GM23338 (cell line): ENCODE data around the gene PLA2G10. TPM values are rescaled to one million over a fixed set of nuclear protein-coding genes. Genes with fewer than 3 reads are reported as not detected.

Experiments used
- ATAC-seq: fragments of 200-7000 bp; cut with Tn5 transposase; 3 replicates; pipeline ENCODE4 v1.9.1; 2020
- DNase-seq: peaks from one replicate; pipeline ENCODE4 v3.0.0-alpha.2; 2015; ENCODE audit warnings: low spot score
- H2AFZ ChIP-seq: fragments of 200-600 bp; sonication (generic); 2 replicates; pipeline ENCODE4 v1.8.0; 2016; ENCODE audit warnings: antibody characterized with exemption, mild to moderate bottlenecking, moderate library complexity
- H3F3A ChIP-seq: fragments of 200-600 bp; sonication (generic); replicated peaks from 2 replicates; pipeline ENCODE4 v1.8.0; 2017; ENCODE audit warnings: antibody characterized with exemption, mixed run types, low read depth
- H3K27ac ChIP-seq: fragments of 200-600 bp; sonication (generic); 2 replicates; pipeline ENCODE4 v1.6.1; 2016; ENCODE audit warnings: low read depth
- H3K27me3 ChIP-seq: fragments of 200-600 bp; sonication (generic); 2 replicates; pipeline ENCODE4 v1.8.0; 2016; ENCODE audit warnings: mild to moderate bottlenecking, mixed run types, moderate library complexity; ENCODE audit not compliant: insufficient read depth
- H3K36me3 ChIP-seq: fragments of 200-600 bp; sonication (generic); 2 replicates; pipeline ENCODE4 v1.8.0; 2016; ENCODE audit warnings: mild to moderate bottlenecking; ENCODE audit not compliant: insufficient read depth
- H3K4me1 ChIP-seq: fragments of 200-600 bp; sonication (generic); 2 replicates; pipeline ENCODE4 v1.8.0; 2016; ENCODE audit warnings: mild to moderate bottlenecking, moderate library complexity; ENCODE audit not compliant: insufficient read depth
- H3K4me2 ChIP-seq: fragments of 200-600 bp; sonication (generic); 2 replicates; pipeline ENCODE4 v1.7.1; 2017; ENCODE audit warnings: mixed run types
- H3K4me3 ChIP-seq: fragments of 200-600 bp; sonication (generic); 2 replicates; pipeline ENCODE4 v1.6.1; 2016; ENCODE audit warnings: mixed run types
- H3K79me2 ChIP-seq: fragments of 200-600 bp; sonication (generic); replicated peaks from 2 replicates; pipeline ENCODE4 v1.8.0; 2017; ENCODE audit warnings: mild to moderate bottlenecking; ENCODE audit not compliant: insufficient read depth
- H3K9me2 ChIP-seq: fragments of 200-600 bp; sonication (generic); 2 replicates; pipeline ENCODE4 v1.8.0; 2017; ENCODE audit not compliant: insufficient read depth
- H4K20me1 ChIP-seq: fragments of 200-600 bp; sonication (generic); replicated peaks from 2 replicates; pipeline ENCODE4 v1.8.0; 2017; ENCODE audit warnings: mild to moderate bottlenecking; ENCODE audit not compliant: insufficient read depth
- H3K27ac Mint-ChIP-seq: 2 replicates; pipeline ENCODE4 v1.8.0; 2020; ENCODE audit warnings: inconsistent platforms, mild to moderate bottlenecking, moderate library complexity, mixed read lengths
- H3K27me3 Mint-ChIP-seq: 3 replicates; pipeline ENCODE4 v1.8.0; 2022; ENCODE audit warnings: low read depth, mild to moderate bottlenecking, moderate library complexity, mixed read lengths, inconsistent platforms; ENCODE audit not compliant: insufficient read depth, poor library complexity
- H3K36me3 Mint-ChIP-seq: 3 replicates; pipeline ENCODE4 v1.8.0; 2021; ENCODE audit warnings: low read depth, mild to moderate bottlenecking, inconsistent platforms, moderate library complexity, mixed read lengths
- H3K4me1 Mint-ChIP-seq: 3 replicates; pipeline ENCODE4 v1.8.0; 2020; ENCODE audit warnings: mild to moderate bottlenecking, inconsistent platforms, mixed read lengths
- H3K4me3 Mint-ChIP-seq: 3 replicates; pipeline ENCODE4 v1.8.0; 2021; ENCODE audit warnings: moderate library complexity, mild to moderate bottlenecking, inconsistent platforms, mixed read lengths
- H3K9me3 Mint-ChIP-seq: 3 replicates; pipeline ENCODE4 v1.8.0; 2020; ENCODE audit warnings: moderate library complexity, mild to moderate bottlenecking, inconsistent platforms, mixed read lengths
- EZH2 ChIP-seq: fragments of 200-600 bp; sonication (generic); IDR thresholded peaks from one replicate; pipeline ENCODE4 v1.8.0; 2017; ENCODE audit warnings: antibody characterized with exemption, mild to moderate bottlenecking, low read depth; ENCODE audit not compliant: unreplicated experiment
- EZH2phosphoT487 ChIP-seq: fragments of 200-600 bp; sonication (generic); IDR thresholded peaks from one replicate; pipeline ENCODE4 v1.8.1; 2018; ENCODE audit warnings: antibody characterized with exemption; ENCODE audit not compliant: unreplicated experiment
- POLR2AphosphoS5 ChIP-seq: IDR thresholded peaks from 2 replicates; pipeline ENCODE4 v1.6.1; 2016; ENCODE audit warnings: antibody characterized with exemption, low read depth
- ZNF331 ChIP-seq: fragments of 250-450 bp; sonication (Bioruptor Pico); IDR thresholded peaks from 2 replicates; pipeline ENCODE4 v1.5.0; 2020; ENCODE audit warnings: low read depth, mild to moderate bottlenecking, moderate library complexity
- polyA plus RNA-seq: library from polyadenylated mRNA; unstranded; fragments of >200 nt; fragmentation: Nextera tagmentation; extraction: Ambion mirVana; gene quantifications from 2 replicates; pipeline ENCODE4 v1.2.1, GENCODE V29; 2016
- total RNA-seq: library from RNA; depleted of rRNA; stranded (reverse); fragments of >200 nt; shearing (Covaris generic); gene quantifications from 2 replicates; pipeline ENCODE4 v1.2.3, GENCODE V29; 2014
- TF ChIP-seq, protein P1 (sequence below): fragments of 250-450 bp; sonication (Bioruptor Pico); IDR thresholded peaks from 2 replicates; pipeline ENCODE4 v1.5.0; 2020; ENCODE audit warnings: mild to moderate bottlenecking, moderate library complexity
- TF ChIP-seq, protein P2 (sequence below), 2 experiments: fragments of 200-600 bp in 1 of 2; sonication (generic) in 1 of 2; conservative IDR thresholded peaks; 2 replicates each; pipeline versions ENCODE4 v1.5.1 to v1.6.1; 2016 to 2017; ENCODE audit warnings: antibody characterized with exemption in 2 of 2, low read depth in 2 of 2, mild to moderate bottlenecking in 2 of 2, moderate library complexity in 1 of 2
- TF ChIP-seq, protein P3 (sequence below): IDR thresholded peaks from 2 replicates; pipeline ENCODE4 v1.6.1; 2016; ENCODE audit warnings: antibody characterized with exemption

Gene PLA2G10
- total and polyA plus RNA-seq, 2 experiments from 2014 or later, result 0.94 to 1.2 TPM

DNA sequence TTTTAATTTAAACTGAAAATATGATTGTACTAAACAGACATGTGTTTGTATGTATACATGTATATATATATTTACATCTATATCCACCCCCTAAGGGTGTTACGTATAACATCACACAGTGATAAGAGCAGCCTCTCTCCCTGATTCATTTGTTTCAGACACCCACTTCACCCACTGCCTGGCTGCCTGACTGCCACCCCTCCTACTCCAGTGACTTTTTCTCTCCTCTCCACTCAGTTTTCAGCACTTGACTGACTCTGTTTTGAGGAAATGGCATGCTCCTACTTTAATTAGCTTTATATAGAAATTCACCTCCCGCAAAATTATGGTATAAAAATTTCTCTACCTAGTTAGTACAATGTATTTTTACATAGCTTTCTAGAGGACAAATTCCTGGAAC, 41.4 kb downstream of the PLA2G10 start (continued):
- TF ChIP-seq, protein P1, sequence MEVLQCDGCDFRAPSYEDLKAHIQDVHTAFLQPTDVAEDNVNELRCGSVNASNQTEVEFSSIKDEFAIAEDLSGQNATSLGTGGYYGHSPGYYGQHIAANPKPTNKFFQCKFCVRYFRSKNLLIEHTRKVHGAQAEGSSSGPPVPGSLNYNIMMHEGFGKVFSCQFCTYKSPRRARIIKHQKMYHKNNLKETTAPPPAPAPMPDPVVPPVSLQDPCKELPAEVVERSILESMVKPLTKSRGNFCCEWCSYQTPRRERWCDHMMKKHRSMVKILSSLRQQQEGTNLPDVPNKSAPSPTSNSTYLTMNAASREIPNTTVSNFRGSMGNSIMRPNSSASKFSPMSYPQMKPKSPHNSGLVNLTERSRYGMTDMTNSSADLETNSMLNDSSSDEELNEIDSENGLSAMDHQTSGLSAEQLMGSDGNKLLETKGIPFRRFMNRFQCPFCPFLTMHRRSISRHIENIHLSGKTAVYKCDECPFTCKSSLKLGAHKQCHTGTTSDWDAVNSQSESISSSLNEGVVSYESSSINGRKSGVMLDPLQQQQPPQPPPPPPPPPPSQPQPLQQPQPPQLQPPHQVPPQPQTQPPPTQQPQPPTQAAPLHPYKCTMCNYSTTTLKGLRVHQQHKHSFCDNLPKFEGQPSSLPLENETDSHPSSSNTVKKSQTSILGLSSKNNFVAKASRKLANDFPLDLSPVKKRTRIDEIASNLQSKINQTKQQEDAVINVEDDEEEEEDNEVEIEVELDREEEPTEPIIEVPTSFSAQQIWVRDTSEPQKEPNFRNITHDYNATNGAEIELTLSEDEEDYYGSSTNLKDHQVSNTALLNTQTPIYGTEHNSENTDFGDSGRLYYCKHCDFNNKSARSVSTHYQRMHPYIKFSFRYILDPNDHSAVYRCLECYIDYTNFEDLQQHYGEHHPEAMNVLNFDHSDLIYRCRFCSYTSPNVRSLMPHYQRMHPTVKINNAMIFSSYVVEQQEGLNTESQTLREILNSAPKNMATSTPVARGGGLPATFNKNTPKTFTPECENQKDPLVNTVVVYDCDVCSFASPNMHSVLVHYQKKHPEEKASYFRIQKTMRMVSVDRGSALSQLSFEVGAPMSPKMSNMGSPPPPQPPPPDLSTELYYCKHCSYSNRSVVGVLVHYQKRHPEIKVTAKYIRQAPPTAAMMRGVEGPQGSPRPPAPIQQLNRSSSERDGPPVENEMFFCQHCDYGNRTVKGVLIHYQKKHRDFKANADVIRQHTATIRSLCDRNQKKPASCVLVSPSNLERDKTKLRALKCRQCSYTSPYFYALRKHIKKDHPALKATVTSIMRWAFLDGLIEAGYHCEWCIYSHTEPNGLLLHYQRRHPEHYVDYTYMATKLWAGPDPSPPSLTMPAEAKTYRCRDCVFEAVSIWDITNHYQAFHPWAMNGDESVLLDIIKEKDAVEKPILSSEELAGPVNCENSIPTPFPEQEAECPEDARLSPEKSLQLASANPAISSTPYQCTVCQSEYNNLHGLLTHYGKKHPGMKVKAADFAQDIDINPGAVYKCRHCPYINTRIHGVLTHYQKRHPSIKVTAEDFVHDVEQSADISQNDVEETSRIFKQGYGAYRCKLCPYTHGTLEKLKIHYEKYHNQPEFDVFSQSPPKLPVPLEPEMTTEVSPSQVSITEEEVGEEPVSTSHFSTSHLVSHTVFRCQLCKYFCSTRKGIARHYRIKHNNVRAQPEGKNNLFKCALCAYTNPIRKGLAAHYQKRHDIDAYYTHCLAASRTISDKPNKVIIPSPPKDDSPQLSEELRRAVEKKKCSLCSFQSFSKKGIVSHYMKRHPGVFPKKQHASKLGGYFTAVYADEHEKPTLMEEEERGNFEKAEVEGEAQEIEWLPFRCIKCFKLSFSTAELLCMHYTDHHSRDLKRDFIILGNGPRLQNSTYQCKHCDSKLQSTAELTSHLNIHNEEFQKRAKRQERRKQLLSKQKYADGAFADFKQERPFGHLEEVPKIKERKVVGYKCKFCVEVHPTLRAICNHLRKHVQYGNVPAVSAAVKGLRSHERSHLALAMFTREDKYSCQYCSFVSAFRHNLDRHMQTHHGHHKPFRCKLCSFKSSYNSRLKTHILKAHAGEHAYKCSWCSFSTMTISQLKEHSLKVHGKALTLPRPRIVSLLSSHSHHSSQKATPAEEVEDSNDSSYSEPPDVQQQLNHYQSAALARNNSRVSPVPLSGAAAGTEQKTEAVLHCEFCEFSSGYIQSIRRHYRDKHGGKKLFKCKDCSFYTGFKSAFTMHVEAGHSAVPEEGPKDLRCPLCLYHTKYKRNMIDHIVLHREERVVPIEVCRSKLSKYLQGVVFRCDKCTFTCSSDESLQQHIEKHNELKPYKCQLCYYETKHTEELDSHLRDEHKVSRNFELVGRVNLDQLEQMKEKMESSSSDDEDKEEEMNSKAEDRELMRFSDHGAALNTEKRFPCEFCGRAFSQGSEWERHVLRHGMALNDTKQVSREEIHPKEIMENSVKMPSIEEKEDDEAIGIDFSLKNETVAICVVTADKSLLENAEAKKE, result no peak
- TF ChIP-seq ZNF331 (no peak), POLR2AphosphoS5 (no peak)
- TF ChIP-seq, protein P2, sequence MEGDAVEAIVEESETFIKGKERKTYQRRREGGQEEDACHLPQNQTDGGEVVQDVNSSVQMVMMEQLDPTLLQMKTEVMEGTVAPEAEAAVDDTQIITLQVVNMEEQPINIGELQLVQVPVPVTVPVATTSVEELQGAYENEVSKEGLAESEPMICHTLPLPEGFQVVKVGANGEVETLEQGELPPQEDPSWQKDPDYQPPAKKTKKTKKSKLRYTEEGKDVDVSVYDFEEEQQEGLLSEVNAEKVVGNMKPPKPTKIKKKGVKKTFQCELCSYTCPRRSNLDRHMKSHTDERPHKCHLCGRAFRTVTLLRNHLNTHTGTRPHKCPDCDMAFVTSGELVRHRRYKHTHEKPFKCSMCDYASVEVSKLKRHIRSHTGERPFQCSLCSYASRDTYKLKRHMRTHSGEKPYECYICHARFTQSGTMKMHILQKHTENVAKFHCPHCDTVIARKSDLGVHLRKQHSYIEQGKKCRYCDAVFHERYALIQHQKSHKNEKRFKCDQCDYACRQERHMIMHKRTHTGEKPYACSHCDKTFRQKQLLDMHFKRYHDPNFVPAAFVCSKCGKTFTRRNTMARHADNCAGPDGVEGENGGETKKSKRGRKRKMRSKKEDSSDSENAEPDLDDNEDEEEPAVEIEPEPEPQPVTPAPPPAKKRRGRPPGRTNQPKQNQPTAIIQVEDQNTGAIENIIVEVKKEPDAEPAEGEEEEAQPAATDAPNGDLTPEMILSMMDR (conservative IDR thresholded peaks at IDR 0.05; ENCODE audit: low read depth in 2 of 2), result no peak
- TF ChIP-seq, protein P3, sequence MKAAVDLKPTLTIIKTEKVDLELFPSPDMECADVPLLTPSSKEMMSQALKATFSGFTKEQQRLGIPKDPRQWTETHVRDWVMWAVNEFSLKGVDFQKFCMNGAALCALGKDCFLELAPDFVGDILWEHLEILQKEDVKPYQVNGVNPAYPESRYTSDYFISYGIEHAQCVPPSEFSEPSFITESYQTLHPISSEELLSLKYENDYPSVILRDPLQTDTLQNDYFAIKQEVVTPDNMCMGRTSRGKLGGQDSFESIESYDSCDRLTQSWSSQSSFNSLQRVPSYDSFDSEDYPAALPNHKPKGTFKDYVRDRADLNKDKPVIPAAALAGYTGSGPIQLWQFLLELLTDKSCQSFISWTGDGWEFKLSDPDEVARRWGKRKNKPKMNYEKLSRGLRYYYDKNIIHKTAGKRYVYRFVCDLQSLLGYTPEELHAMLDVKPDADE, result no peak

DNA sequence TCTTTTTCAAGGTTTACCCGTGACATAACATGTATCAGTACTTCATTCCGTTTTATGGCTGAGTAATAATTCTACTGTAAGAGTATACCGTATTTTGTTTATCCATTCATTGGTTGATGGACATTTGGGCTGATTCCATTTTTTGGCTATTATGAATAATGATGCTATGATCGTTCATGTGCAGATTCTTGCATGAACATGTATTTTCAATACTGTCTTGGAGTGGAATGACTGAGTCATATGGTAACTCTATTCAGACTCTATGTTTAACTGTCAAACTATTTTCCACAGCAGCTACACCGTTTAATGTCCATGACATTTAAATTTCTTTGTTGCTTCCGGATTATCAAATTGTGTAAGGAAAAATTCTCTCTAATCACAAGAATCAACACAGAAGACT, 43.5 kb downstream of the PLA2G10 start:
- Histone ChIP-seq H3K4me1 (no peaks in the 10 kb centered on the region), H3K79me2 (peaks cover 19% of the 10 kb centered on the region), H3K27ac (0 out of 2 replicates have a peak overlapping the region, but pooled peaks have one; percentile 45), H3K4me2 (no peak overlapping the region), H3K36me3 (peaks cover 63% of the 10 kb centered on the region), H4K20me1 (peaks cover 15% of the 10 kb centered on the region), H3K27me3 (no peaks in the 10 kb centered on the region), H3K9me2 (no peaks in the 10 kb centered on the region), H3K4me3 (no peak overlapping the region), H2AFZ (no peak overlapping the region), H3F3A (0 out of 2 replicates have a peak, but pooled peaks cover 2% of the 10 kb centered on the region)
- Mint-ChIP-seq H3K27me3 (no peaks in the 10 kb centered on the region), H3K4me3 (no peak overlapping the region), H3K4me1 (no peaks in the 10 kb centered on the region), H3K36me3 (peaks cover 67% of the 10 kb centered on the region), H3K9me3 (no peaks in the 10 kb centered on the region), H3K27ac (no peak overlapping the region)
- DNase-seq (no peak), ATAC-seq (no peak)
- no peak for TF ChIP-seq EZH2phosphoT487
- TF ChIP-seq, protein P3, result no peak
- TF ChIP-seq EZH2, result no peak
- no peak for TF ChIP-seq ZNF331
